ENCODE data around the gene NCOR2. TPM values are rescaled to one million over a fixed set of nuclear protein-coding genes. Genes with fewer than 3 reads are reported as not detected.

Gene NCOR2
- total and polyA plus RNA-seq, 2 donors (not counting 3 experiments of a cell fraction or from before 2014, with no cell fraction given) = 26.5 to 241 TPM

GRCh38 chr12:124590447-124590846 is 23.0 kb upstream of the NCOR2 start:
- CTCF ChIA-PET = no interaction called here
- BruUV-seq (replicated peaks) = no TSS peak
- H3K4me3 ChIP-seq (replicated peaks in 1 of 3; ENCODE audit: insufficient read depth in 1 of 3, low read depth in 1 of 3, low read length in 3 of 3) = no peak overlapping the region
- DNase-seq (ENCODE audit: low read depth, low spot score) (no peak), FAIRE-seq (no peak)
- H3K9me1 ChIP-seq (replicated peaks; ENCODE audit: control insufficient read depth, extremely low read depth, insufficient read depth, low read length) = no peaks in the 10 kb centered on the region
- no peaks in the 10 kb centered on the region for H3K79me2 ChIP-seq (ENCODE audit: control insufficient read depth, insufficient read depth, low read length)
- no peaks in the 10 kb centered on the region for H3K36me3 ChIP-seq (ENCODE audit: control insufficient read depth in 2 of 2, extremely low read depth in 1 of 2, insufficient read depth in 2 of 2, low read length in 2 of 2)
- intact Hi-C loops (cut with micrococcal nuclease) = no loop called here
- H3K4me2 ChIP-seq (ENCODE audit: insufficient read depth, low read length) = no peak overlapping the region
- H3K9me3 ChIP-seq (replicated peaks; ENCODE audit: control insufficient read depth, insufficient read depth, low read length) = no peaks in the 10 kb centered on the region
- POLR2A ChIA-PET = no interaction called here
- no peaks in the 10 kb centered on the region for H4K20me1 ChIP-seq (replicated peaks; ENCODE audit: control insufficient read depth, extremely low read depth, insufficient read depth, low read length)
- no peak overlapping the region for H3K27ac ChIP-seq (ENCODE audit: insufficient read depth, low read depth, low read length)
- peaks cover 24% of the 10 kb centered on the region for H3K4me1 ChIP-seq (ENCODE audit: control insufficient read depth, extremely low read depth, insufficient read depth, low read length)
- H3K9ac ChIP-seq (replicated peaks; ENCODE audit: extremely low read depth, insufficient read depth, low read length) = no peak overlapping the region
- H3K27me3 ChIP-seq (ENCODE audit: control insufficient read depth in 2 of 2, insufficient read depth in 2 of 2, low read length in 2 of 2) = no peaks in the 10 kb centered on the region
- dilution Hi-C loops (cut with MboI; ENCODE audit: extremely low pct_ligation_motif_present, low sequenced_read_pairs) = no loop called here
- TF ChIP-seq POLR2A (IDR thresholded peaks at IDR 0.05; ENCODE audit: low read depth, low read length) (no peak), POLR2AphosphoS5 (IDR thresholded peaks at IDR 0.05; ENCODE audit: insufficient read depth, low read depth, low read length) (no peak), JUN (IDR thresholded peaks at IDR 0.05; ENCODE audit: borderline replicate concordance, insufficient read depth, insufficient read length, low read depth) (no peak), EZH2 (IDR thresholded peaks at IDR 0.05; ENCODE audit: borderline replicate concordance, low read depth, low read length, severe bottlenecking) (no peak), CTCF (IDR thresholded peaks at IDR 0.05; ENCODE audit: extremely low read depth in 1 of 2, insufficient read depth in 1 of 2, low read depth in 1 of 2, low read length in 2 of 2) (no peak), FOS (IDR thresholded peaks at IDR 0.05; ENCODE audit: borderline replicate concordance, insufficient read depth, low read length) (no peak), GATA2 (IDR thresholded peaks at IDR 0.05; ENCODE audit: insufficient read depth, insufficient read length, low read depth, low read length) (no peak), MYC (IDR thresholded peaks at IDR 0.05; ENCODE audit: low read depth, low read length) (no peak), MAX (IDR thresholded peaks at IDR 0.05; ENCODE audit: insufficient read depth, insufficient read length) (no peak)
- no peak overlapping the region for H2AFZ ChIP-seq (ENCODE audit: low read depth, low read length)
